Measurements from ENCODE around the gene DUSP11.
"Not testable (repeated sequence)": the region's sequence is repeated elsewhere in the genome, so short reads cannot be mapped to it uniquely, and the experiment has no call there.

DUSP11 gene

GRCh38 chr2:73812635-73813034 is 32.7 kb upstream of the DUSP11 start:
- no peak for DNase-seq (ENCODE audit: low read depth)
- H3K4me3 ChIP-seq (ENCODE audit: low read depth, low read length) = no peak overlapping the region
- TF ChIP-seq CTCF (IDR thresholded peaks at IDR 0.05; ENCODE audit: insufficient read depth, low read depth, low read length, missing control alignments) = no peak

- no peak overlapping the region for H3K4me3 ChIP-seq (ENCODE audit: low read depth, low read length)
- DNase-seq (ENCODE audit: low read depth) = no peak
- no peak for TF ChIP-seq CTCF (IDR thresholded peaks at IDR 0.05; ENCODE audit: insufficient read depth, low read depth, low read length, missing control alignments)
Measured at GRCh38 chr2:73811878-73812277, 32.0 kb upstream of the DUSP11 start.

- DNase-seq (ENCODE audit: low read depth); H3K4me3 ChIP-seq (ENCODE audit: low read depth, low read length): not testable (repeated sequence)
Measured at GRCh38 chr2:73783883-73784282, 4.0 kb upstream of the DUSP11 start, which contains the start of gene C2orf78. Gene C2orf78, plus strand, starts transcription at chr2:73784183. Its CDS starts 127 bp downstream, at chr2:73784310.

GRCh38 chr2:73783402-73783801 is 3.5 kb upstream of the DUSP11 start:
- not testable (repeated sequence) for H3K4me3 ChIP-seq (ENCODE audit: low read depth, low read length); DNase-seq (ENCODE audit: low read depth)

- H3K4me3 ChIP-seq (ENCODE audit: low read depth, low read length) = peak overlapping the region; percentile 23
- TF ChIP-seq CTCF (IDR thresholded peaks at IDR 0.05; ENCODE audit: insufficient read depth, low read depth, low read length, missing control alignments) = no peak
- DNase-seq (ENCODE audit: low read depth) = no peak
Measured at GRCh38 chr2:73780237-73780582, 307 bp upstream of the DUSP11 start.

- DNase-seq (ENCODE audit: low read depth) = not testable (repeated sequence)
- H3K4me3 ChIP-seq (ENCODE audit: low read depth, low read length) = peak overlapping the region; percentile 62
Measured at GRCh38 chr2:73778867-73779466, 936 bp downstream of the DUSP11 start.

GRCh38 chr2:73776869-73777519 is 2.9 kb downstream of the DUSP11 start:
- DNase-seq (ENCODE audit: low read depth) = no peak
- no peak for TF ChIP-seq CTCF (IDR thresholded peaks at IDR 0.05; ENCODE audit: insufficient read depth, low read depth, low read length, missing control alignments)
- H3K4me3 ChIP-seq (ENCODE audit: low read depth, low read length) = no peak overlapping the region

- H3K4me3 ChIP-seq (ENCODE audit: low read depth, low read length) = no peak overlapping the region
- DNase-seq (ENCODE audit: low read depth) = no peak
- TF ChIP-seq CTCF (IDR thresholded peaks at IDR 0.05; ENCODE audit: insufficient read depth, low read depth, low read length, missing control alignments) = no peak
Measured at GRCh38 chr2:73776381-73776780, 3.5 kb downstream of the DUSP11 start.
